PC-9 (cell line): ENCODE data around the gene UQCR10. TPM values are rescaled to one million over a fixed set of nuclear protein-coding genes. Genes with fewer than 3 reads are reported as not detected.

Experiments
- BruUV-seq: library from RNA; stranded (reverse); fragments of 400-500 nt; replicated peaks from 2 replicates; lab custom pipeline; 2021; lab: Mats Ljungman, UMichigan
- CTCF ChIA-PET: fragments of 300-600 bp; sonication (Branson Sonifier 250); formaldehyde crosslinking; loops from one replicate; lab custom pipeline; 2022; ENCODE audit warnings: antibody characterized with exemption; lab: Charles Lee
- POLR2A ChIA-PET: fragments of 300-600 bp; sonication (Branson Sonifier 250); formaldehyde crosslinking; loops from one replicate; lab custom pipeline; 2022; ENCODE audit warnings: antibody characterized with exemption; ENCODE audit not compliant: unreplicated experiment; lab: Charles Lee
- DNase-seq, 2 experiments: peaks; one replicate each; pipeline versions ENCODE4 v3.0.0 to v3.0.0-alpha.2; 2015 to 2022; ENCODE audit warnings: mixed read lengths in 1 of 2
- H2AFZ ChIP-seq: fragments of 200-600 bp; sonication (generic); 2 replicates; pipeline ENCODE4 v1.8.1; 2017; ENCODE audit warnings: antibody characterized with exemption
- H3F3A ChIP-seq: fragments of 200-600 bp; sonication (generic); 2 replicates; pipeline ENCODE4 v1.8.1; 2017; ENCODE audit warnings: antibody characterized with exemption, mild to moderate bottlenecking, low read depth; ENCODE audit not compliant: insufficient read depth
- H3K27ac ChIP-seq: fragments of 200-600 bp; sonication (generic); 2 replicates; pipeline ENCODE4 v1.6.1; 2016; ENCODE audit warnings: mixed run types
- H3K27me3 ChIP-seq: fragments of 200-600 bp; sonication (generic); 2 replicates; pipeline ENCODE4 v1.6.1; 2016; ENCODE audit warnings: low read depth, mixed run types; ENCODE audit not compliant: insufficient read depth
- H3K36me3 ChIP-seq: fragments of 200-600 bp; sonication (generic); 2 replicates; pipeline ENCODE4 v1.6.1; 2016; ENCODE audit warnings: low read depth, mixed run types
- H3K4me1 ChIP-seq: fragments of 200-600 bp; sonication (generic); replicated peaks from 2 replicates; pipeline ENCODE4 v1.6.1; 2016; ENCODE audit warnings: mixed run types; ENCODE audit not compliant: insufficient read depth
- H3K4me2 ChIP-seq: fragments of 200-600 bp; sonication (generic); 2 replicates; pipeline ENCODE4 v1.6.1; 2017; ENCODE audit warnings: mixed run types
- H3K4me3 ChIP-seq: fragments of 200-600 bp; sonication (generic); 2 replicates; pipeline ENCODE4 v1.6.1; 2016; ENCODE audit warnings: mixed run types
- H3K79me2 ChIP-seq: fragments of 200-600 bp; sonication (generic); 2 replicates; pipeline ENCODE4 v1.6.1; 2017; ENCODE audit warnings: low read depth, mixed run types
- H3K9me2 ChIP-seq: fragments of 200-600 bp; sonication (generic); 2 replicates; pipeline ENCODE4 v1.8.1; 2017; ENCODE audit warnings: mild to moderate bottlenecking; ENCODE audit not compliant: insufficient read depth
- H3K9me3 ChIP-seq: fragments of 200-600 bp; sonication (generic); 2 replicates; pipeline ENCODE4 v1.8.1; 2016; ENCODE audit warnings: low read depth; ENCODE audit not compliant: insufficient read depth
- H4K20me1 ChIP-seq: fragments of 200-600 bp; sonication (generic); 2 replicates; pipeline ENCODE4 v1.8.1; 2017; ENCODE audit not compliant: insufficient read depth
- CTCF ChIP-seq: fragments of 200-600 bp; sonication (generic); conservative IDR thresholded peaks from 2 replicates; pipeline ENCODE4 v1.6.1; 2017; ENCODE audit warnings: mixed run types, antibody characterized with exemption, mild to moderate bottlenecking, moderate library complexity
- EZH2 ChIP-seq: fragments of 200-600 bp; sonication (generic); IDR thresholded peaks from 2 replicates; pipeline ENCODE4 v1.8.0; 2017; ENCODE audit warnings: antibody characterized with exemption, low read depth
- intact Hi-C: fragments of 100-400 bp; cut with micrococcal nuclease; formaldehyde crosslinking; loops from one replicate; pipeline ENCODE4 v1.10.0; 2022; ENCODE audit not compliant: unreplicated experiment
- total RNA-seq: library from RNA; stranded (reverse); gene quantifications from 2 replicates; pipeline ENCODE4 v1.2.3, GENCODE V29; 2021

UQCR10 gene
- total RNA-seq, 1 experiment from 2014 or later: 103 TPM

DNA sequence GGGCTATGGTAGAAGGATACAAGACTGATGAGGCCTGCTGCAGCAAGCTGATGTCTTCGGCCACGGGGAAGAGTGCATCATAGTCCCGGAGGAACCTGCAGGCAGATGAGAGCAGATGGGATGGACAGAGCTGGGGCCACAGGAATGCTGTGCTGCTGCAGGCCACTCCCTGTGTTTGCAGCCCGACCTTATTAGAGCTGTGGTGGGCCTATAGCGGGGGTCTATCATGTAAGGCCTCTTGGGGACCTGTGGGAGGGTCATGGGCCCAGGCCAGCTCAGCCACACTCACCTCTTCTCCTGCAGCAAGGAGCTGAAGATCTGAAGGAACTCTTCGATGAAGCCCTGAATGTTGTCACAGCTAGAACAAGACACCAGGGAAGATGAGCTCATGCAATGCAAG is 39.0 kb downstream of the UQCR10 start:
- Histone ChIP-seq H3K9me3 (no peaks in the 10 kb centered on the region), H3K27me3 (no peaks in the 10 kb centered on the region), H3K79me2 (0 out of 2 replicates have a peak, but pooled peaks cover 11% of the 10 kb centered on the region), H4K20me1 (no peaks in the 10 kb centered on the region), H3K4me1 (peaks cover 47% of the 10 kb centered on the region), H3K4me3 (no peak overlapping the region), H3F3A (peaks cover 17% of the 10 kb centered on the region), H2AFZ (no peak overlapping the region), H3K9me2 (no peaks in the 10 kb centered on the region), H3K27ac (no peak overlapping the region), H3K4me2 (no peak overlapping the region), H3K36me3 (peaks cover 28% of the 10 kb centered on the region; the same call in 1 of the 2 replicates)
- ChIA-PET POLR2A (no interaction called here), CTCF (interaction anchor here (0.6 kb wide), 1 partner anchor 199 kb away, joined by 3 read pairs; no protein-coding TSS in a partner anchor)
- DNase-seq: no peak
- BruUV-seq: no TSS peak
- intact Hi-C loops: no loop called here
- TF ChIP-seq EZH2: no peak
- no peak for TF ChIP-seq CTCF

DNA sequence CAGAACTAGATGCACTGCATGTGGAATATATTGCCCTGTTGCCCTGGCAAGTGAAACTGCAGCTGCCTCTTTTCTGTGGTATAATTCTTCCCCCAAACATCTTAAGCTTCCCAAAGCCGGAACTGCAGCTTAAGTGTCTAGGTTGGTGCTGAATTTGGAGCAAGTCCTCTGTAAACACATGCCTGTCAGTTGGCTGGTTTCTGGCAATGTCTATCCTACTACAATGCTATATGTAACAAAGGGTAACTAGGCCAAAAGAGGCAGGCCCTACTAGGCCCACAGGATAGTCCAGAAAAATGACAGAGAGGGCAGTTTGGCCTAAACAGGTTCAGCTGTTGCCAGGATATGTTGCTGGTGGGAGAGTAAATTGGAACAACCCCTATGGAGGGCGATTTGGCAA is 43.0 kb downstream of the UQCR10 start:
- no peak for DNase-seq
- CTCF ChIA-PET: no interaction called here
- intact Hi-C loops: no loop called here
- Histone ChIP-seq H3K4me3 (no peak overlapping the region), H2AFZ (no peak overlapping the region), H3K9me2 (no peaks in the 10 kb centered on the region), H3K4me2 (peak overlapping the region; percentile 67), H3K36me3 (peaks cover 33% of the 10 kb centered on the region), H3K4me1 (peaks cover 72% of the 10 kb centered on the region), H3K27me3 (no peaks in the 10 kb centered on the region), H3K27ac (peak overlapping the region; percentile 71; the same call in 1 of the 2 replicates), H3F3A (peaks cover 50% of the 10 kb centered on the region), H3K79me2 (peaks cover 11% of the 10 kb centered on the region; the same call in 1 of the 2 replicates), H3K9me3 (no peaks in the 10 kb centered on the region), H4K20me1 (no peaks in the 10 kb centered on the region)
- POLR2A ChIA-PET: no interaction called here
- TF ChIP-seq EZH2 (no peak), CTCF (no peak)
- BruUV-seq: no TSS peak

DNA sequence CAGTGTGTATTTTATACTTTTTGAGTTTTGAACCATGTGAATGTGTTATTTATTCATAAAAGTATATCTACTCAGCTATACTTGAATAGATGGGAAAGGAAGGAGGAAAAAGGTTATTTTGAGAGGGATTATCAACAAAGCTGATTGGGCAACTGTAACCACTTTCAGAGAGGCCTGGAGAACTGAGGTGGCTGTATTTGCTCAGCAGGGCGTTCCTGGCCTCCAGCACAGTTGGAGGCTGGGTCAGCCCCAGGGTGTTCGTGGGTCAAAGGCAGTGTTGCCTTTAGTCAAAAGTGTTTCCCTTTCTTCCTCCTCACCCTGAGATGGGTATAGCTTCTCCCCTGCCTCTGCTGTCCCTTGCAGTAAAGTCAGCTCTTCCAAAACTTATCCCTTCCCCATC is 44.2 kb downstream of the UQCR10 start:
- Histone ChIP-seq H3K27me3 (no peaks in the 10 kb centered on the region), H3K27ac (peak overlapping the region; percentile 71), H3K4me2 (peak overlapping the region; percentile 67), H3K4me1 (peaks cover 73% of the 10 kb centered on the region), H3F3A (peaks cover 54% of the 10 kb centered on the region), H2AFZ (no peak overlapping the region), H3K4me3 (peak overlapping the region; percentile 21; the same call in 1 of the 2 replicates), H3K9me3 (no peaks in the 10 kb centered on the region), H3K9me2 (no peaks in the 10 kb centered on the region), H3K79me2 (peaks cover 11% of the 10 kb centered on the region; the same call in 1 of the 2 replicates), H4K20me1 (no peaks in the 10 kb centered on the region), H3K36me3 (peaks cover 29% of the 10 kb centered on the region)
- ChIA-PET CTCF (no interaction called here), POLR2A (interaction anchor here (0.7 kb wide), 1 partner anchor 606 kb away, joined by 4 read pairs; the partner anchor contains the start of gene EMID1)
- TF ChIP-seq EZH2 (no peak), CTCF (no peak)
- BruUV-seq: no TSS peak
- intact Hi-C loops: no loop called here
- DNase-seq: peak in 1 of 2 experiments; percentile 82
